ENCODE results near the gene IGSF3.
"Not testable (repeated sequence)": the region's sequence is repeated elsewhere in the genome, so short reads cannot be mapped to it uniquely, and the experiment has no call there.

IGSF3 gene

GRCh38 chr1:116624040-116624439 is 43.5 kb downstream of the IGSF3 start:
- H3K4me3 ChIP-seq: no peak overlapping the region
- no peaks in the 10 kb centered on the region for H3K9me3 ChIP-seq
- no peaks in the 10 kb centered on the region for H3K27me3 ChIP-seq (ENCODE audit: low read depth)
- in situ Hi-C loops (cut with MboI; ENCODE audit: low sequenced_read_pairs): no loop called here
- no peaks in the 10 kb centered on the region for H3K4me1 ChIP-seq
- no peaks in the 10 kb centered on the region for H3K36me3 ChIP-seq (replicated peaks)
- DNase-seq (ENCODE audit: low spot score in 2 of 2): no peak

GRCh38 chr1:116622496-116622895 is 45.0 kb downstream of the IGSF3 start:
- H3K27me3 ChIP-seq (ENCODE audit: low read depth); in situ Hi-C loops (cut with MboI; ENCODE audit: low sequenced_read_pairs); H3K36me3 ChIP-seq (replicated peaks); H3K4me1 ChIP-seq; H3K4me3 ChIP-seq; H3K9me3 ChIP-seq; DNase-seq (ENCODE audit: low spot score in 2 of 2): not testable (repeated sequence)

- in situ Hi-C loops (cut with MboI; ENCODE audit: low sequenced_read_pairs); DNase-seq (ENCODE audit: low spot score in 2 of 2); H3K4me1 ChIP-seq; H3K27me3 ChIP-seq (ENCODE audit: low read depth); H3K4me3 ChIP-seq; H3K36me3 ChIP-seq (replicated peaks); H3K9me3 ChIP-seq: not testable (repeated sequence)
Measured at GRCh38 chr1:116621756-116622155, 45.8 kb downstream of the IGSF3 start.

GRCh38 chr1:116620392-116620791 is 47.1 kb downstream of the IGSF3 start:
- not testable (repeated sequence) for DNase-seq (ENCODE audit: low spot score in 2 of 2); H3K4me3 ChIP-seq

GRCh38 chr1:116619106-116619505 is 48.4 kb downstream of the IGSF3 start:
- in situ Hi-C loops (cut with MboI; ENCODE audit: low sequenced_read_pairs); DNase-seq (ENCODE audit: low spot score in 2 of 2); H3K36me3 ChIP-seq (replicated peaks); H3K4me1 ChIP-seq; H3K9me3 ChIP-seq; H3K4me3 ChIP-seq; H3K27me3 ChIP-seq (ENCODE audit: low read depth): not testable (repeated sequence)

More at GRCh38 chr1:116620392-116620791, 47.1 kb downstream of the IGSF3 start:
- H3K4me1 ChIP-seq; H3K36me3 ChIP-seq (replicated peaks); in situ Hi-C loops (cut with MboI; ENCODE audit: low sequenced_read_pairs); H3K9me3 ChIP-seq; H3K27me3 ChIP-seq (ENCODE audit: low read depth): not testable (repeated sequence)

GRCh38 chr1:116617808-116618207 is 49.7 kb downstream of the IGSF3 start:
- DNase-seq (ENCODE audit: low spot score in 2 of 2); in situ Hi-C loops (cut with MboI; ENCODE audit: low sequenced_read_pairs); H3K27me3 ChIP-seq (ENCODE audit: low read depth); H3K4me1 ChIP-seq; H3K9me3 ChIP-seq; H3K36me3 ChIP-seq (replicated peaks); H3K4me3 ChIP-seq: not testable (repeated sequence)

GRCh38 chr1:116613825-116614224 is 53.7 kb downstream of the IGSF3 start:
- in situ Hi-C loops (cut with MboI; ENCODE audit: low sequenced_read_pairs): not testable (repeated sequence)

GRCh38 chr1:116609801-116610371 is 57.6 kb downstream of the IGSF3 start:
- H3K4me1 ChIP-seq; H3K4me3 ChIP-seq; H3K36me3 ChIP-seq (replicated peaks); H3K27me3 ChIP-seq (ENCODE audit: low read depth); H3K9me3 ChIP-seq; in situ Hi-C loops (cut with MboI; ENCODE audit: low sequenced_read_pairs); DNase-seq (ENCODE audit: low spot score in 2 of 2): not testable (repeated sequence)

More at GRCh38 chr1:116613825-116614224, 53.7 kb downstream of the IGSF3 start:
- not testable (repeated sequence) for H3K36me3 ChIP-seq (replicated peaks); DNase-seq (ENCODE audit: low spot score in 2 of 2); H3K9me3 ChIP-seq; H3K27me3 ChIP-seq (ENCODE audit: low read depth); H3K4me1 ChIP-seq; H3K4me3 ChIP-seq

GRCh38 chr1:116608841-116609240 is 58.7 kb downstream of the IGSF3 start:
- H3K4me1 ChIP-seq; H3K27me3 ChIP-seq (ENCODE audit: low read depth); in situ Hi-C loops (cut with MboI; ENCODE audit: low sequenced_read_pairs); H3K36me3 ChIP-seq (replicated peaks); H3K9me3 ChIP-seq; H3K4me3 ChIP-seq; DNase-seq (ENCODE audit: low spot score in 2 of 2): not testable (repeated sequence)

- H3K36me3 ChIP-seq (replicated peaks); H3K27me3 ChIP-seq (ENCODE audit: low read depth); DNase-seq (ENCODE audit: low spot score in 2 of 2); H3K4me3 ChIP-seq; in situ Hi-C loops (cut with MboI; ENCODE audit: low sequenced_read_pairs); H3K4me1 ChIP-seq; H3K9me3 ChIP-seq: not testable (repeated sequence)
Measured at GRCh38 chr1:116608151-116608550, 59.4 kb downstream of the IGSF3 start.

- in situ Hi-C loops (cut with MboI; ENCODE audit: low sequenced_read_pairs); H3K27me3 ChIP-seq (ENCODE audit: low read depth); H3K9me3 ChIP-seq; DNase-seq (ENCODE audit: low spot score in 2 of 2); H3K4me1 ChIP-seq; H3K4me3 ChIP-seq; H3K36me3 ChIP-seq (replicated peaks): not testable (repeated sequence)
Measured at GRCh38 chr1:116607463-116607862, 60.1 kb downstream of the IGSF3 start.

- H3K9me3 ChIP-seq; in situ Hi-C loops (cut with MboI; ENCODE audit: low sequenced_read_pairs); H3K4me3 ChIP-seq; H3K4me1 ChIP-seq; DNase-seq (ENCODE audit: low spot score in 2 of 2); H3K27me3 ChIP-seq (ENCODE audit: low read depth); H3K36me3 ChIP-seq (replicated peaks): not testable (repeated sequence)
Measured at GRCh38 chr1:116606067-116606466, 61.5 kb downstream of the IGSF3 start.

GRCh38 chr1:116605315-116605714 is 62.2 kb downstream of the IGSF3 start:
- DNase-seq (ENCODE audit: low spot score in 2 of 2): peak; percentile 14 to 15
- Histone ChIP-seq H3K4me1 (peaks cover 4% of the 10 kb centered on the region), H3K27me3 (ENCODE audit: low read depth) (no peaks in the 10 kb centered on the region), H3K9me3 (no peaks in the 10 kb centered on the region), H3K4me3 (no peak overlapping the region), H3K36me3 (replicated peaks) (no peaks in the 10 kb centered on the region)
- in situ Hi-C loops (cut with MboI; ENCODE audit: low sequenced_read_pairs): no loop called here

GRCh38 chr1:116604408-116604807 is 63.1 kb downstream of the IGSF3 start:
- H3K27me3 ChIP-seq (ENCODE audit: low read depth); in situ Hi-C loops (cut with MboI; ENCODE audit: low sequenced_read_pairs); H3K4me3 ChIP-seq; H3K36me3 ChIP-seq (replicated peaks); H3K4me1 ChIP-seq; H3K9me3 ChIP-seq: not testable (repeated sequence)
- DNase-seq (ENCODE audit: low spot score in 2 of 2): peak; percentile 20 to 49

- H3K4me1 ChIP-seq; DNase-seq (ENCODE audit: low spot score in 2 of 2); H3K9me3 ChIP-seq; H3K27me3 ChIP-seq (ENCODE audit: low read depth); H3K4me3 ChIP-seq; in situ Hi-C loops (cut with MboI; ENCODE audit: low sequenced_read_pairs); H3K36me3 ChIP-seq (replicated peaks): not testable (repeated sequence)
Measured at GRCh38 chr1:116603646-116604045, 63.9 kb downstream of the IGSF3 start.

Data from HAP-1 (cell line).